Lower leg skin (tissue), 4 donors: ENCODE measurements around the gene SSRP1. TPM values are rescaled to one million over a fixed set of nuclear protein-coding genes. Genes with fewer than 3 reads are reported as not detected.
"Not testable (repeated sequence)": the region's sequence is repeated elsewhere in the genome, so short reads cannot be mapped to it uniquely, and the experiment has no call there.

Source experiments
- DNase-seq, 2 donors: peaks; one replicate each; pipeline ENCODE4 v3.0.0-alpha.2; 2019; ENCODE audit warnings: low spot score in 2 of 2
- H3K4me3 ChIP-seq: fragments of 200-600 bp; sonication (generic); 2 replicates; pipeline ENCODE4 v1.5.1; 2017; ENCODE audit warnings: mild to moderate bottlenecking, low read depth; ENCODE audit not compliant: poor library complexity, severe bottlenecking
- POLR2A ChIP-seq, 2 donors: fragments of 450-650 bp; IDR thresholded peaks; one replicate each; pipeline ENCODE4 v1.6.1; 2016 to 2017; ENCODE audit warnings: antibody characterized with exemption in 2 of 2, mild to moderate bottlenecking in 1 of 2, moderate library complexity in 1 of 2
- WGBS, 2 donors: methylation state at CpG; one replicate each; pipeline ENCODE4 v1.1.5; 2018; 5-methylcytosine and 5-hydroxymethylcytosine counted together
- intact Hi-C: fragments of 100-400 bp; cut with DNase I; formaldehyde crosslinking; loops from one replicate; pipeline ENCODE4 v1.15.0; 2023; ENCODE audit warnings: low total_unique reads
- total RNA-seq, 4 donors: library from RNA; depleted of rRNA; stranded (reverse); fragments of >200 nt; gene quantifications; one replicate each; pipeline ENCODE4 v1.1.0, GENCODE V29; 2016
- TF ChIP-seq, protein P1 (sequence below), 3 donors: fragments of 450-650 bp; IDR thresholded peaks; one replicate each; pipeline ENCODE4 v1.5.1; 2016; ENCODE audit warnings: antibody characterized with exemption in 3 of 3, mild to moderate bottlenecking in 3 of 3, moderate library complexity in 2 of 3

The SSRP1 gene
- total RNA-seq, 4 donors from 2014 or later, result 66.1 to 76.1 (median 74.6) TPM

- no peak overlapping the region for H3K4me3 ChIP-seq
- intact Hi-C loops, result no loop called here
- 73 to 75% methylated on average over 2 of the region's 2 CpGs for WGBS, 2 donors
- no peak for TF ChIP-seq POLR2A (IDR thresholded peaks at IDR 0.05)
- TF ChIP-seq, protein P1, sequence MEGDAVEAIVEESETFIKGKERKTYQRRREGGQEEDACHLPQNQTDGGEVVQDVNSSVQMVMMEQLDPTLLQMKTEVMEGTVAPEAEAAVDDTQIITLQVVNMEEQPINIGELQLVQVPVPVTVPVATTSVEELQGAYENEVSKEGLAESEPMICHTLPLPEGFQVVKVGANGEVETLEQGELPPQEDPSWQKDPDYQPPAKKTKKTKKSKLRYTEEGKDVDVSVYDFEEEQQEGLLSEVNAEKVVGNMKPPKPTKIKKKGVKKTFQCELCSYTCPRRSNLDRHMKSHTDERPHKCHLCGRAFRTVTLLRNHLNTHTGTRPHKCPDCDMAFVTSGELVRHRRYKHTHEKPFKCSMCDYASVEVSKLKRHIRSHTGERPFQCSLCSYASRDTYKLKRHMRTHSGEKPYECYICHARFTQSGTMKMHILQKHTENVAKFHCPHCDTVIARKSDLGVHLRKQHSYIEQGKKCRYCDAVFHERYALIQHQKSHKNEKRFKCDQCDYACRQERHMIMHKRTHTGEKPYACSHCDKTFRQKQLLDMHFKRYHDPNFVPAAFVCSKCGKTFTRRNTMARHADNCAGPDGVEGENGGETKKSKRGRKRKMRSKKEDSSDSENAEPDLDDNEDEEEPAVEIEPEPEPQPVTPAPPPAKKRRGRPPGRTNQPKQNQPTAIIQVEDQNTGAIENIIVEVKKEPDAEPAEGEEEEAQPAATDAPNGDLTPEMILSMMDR (IDR thresholded peaks at IDR 0.05), result no peak
- DNase-seq, result no peak
These were observed 41.2 kb downstream of the SSRP1 start for GRCh38 chr11:57294225-57295131.

GRCh38 chr11:57290288-57290687, 45.4 kb downstream of the SSRP1 start:
- 71 to 83% methylated on average over 1 of the region's 1 CpG for WGBS, 2 donors
- no peak for TF ChIP-seq POLR2A (IDR thresholded peaks at IDR 0.05)
- TF ChIP-seq, protein P1 (IDR thresholded peaks at IDR 0.05), result no peak
- intact Hi-C loops, result no loop called here
- DNase-seq, result no peak
- no peak overlapping the region for H3K4me3 ChIP-seq

GRCh38 chr11:57288771-57289579, 46.7 kb downstream of the SSRP1 start:
- intact Hi-C loops, result no loop called here
- no peak overlapping the region for H3K4me3 ChIP-seq
- WGBS, 2 donors, result 18 to 24% methylated on average over 11 of the region's 11 CpGs
- TF ChIP-seq, protein P1 (IDR thresholded peaks at IDR 0.05), result no peak
- TF ChIP-seq POLR2A (IDR thresholded peaks at IDR 0.05), result no peak
- peak in 1 of 2 donors; percentile 72 for DNase-seq

DNA sequence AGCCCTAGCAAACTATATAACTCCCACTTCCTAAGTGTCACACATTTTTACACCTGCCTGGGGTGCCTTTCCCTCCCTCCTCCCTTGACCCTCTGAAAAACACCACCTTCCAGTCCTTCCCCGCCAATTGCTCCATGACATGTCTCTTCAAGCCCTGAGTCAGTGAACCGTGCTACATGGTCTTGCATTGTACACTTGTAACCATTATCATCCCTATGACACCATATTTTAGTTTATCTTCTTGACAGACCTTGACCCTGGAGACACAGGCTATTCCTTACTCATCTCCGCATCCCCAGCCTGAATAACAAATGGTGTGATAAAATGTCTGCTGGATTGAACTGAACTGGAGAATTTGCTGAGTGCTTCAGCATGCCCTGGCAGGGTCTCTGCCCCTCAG, 47.8 kb downstream of the SSRP1 start:
- TF ChIP-seq POLR2A (IDR thresholded peaks at IDR 0.05), result no peak
- TF ChIP-seq, protein P1 (IDR thresholded peaks at IDR 0.05), result no peak
- WGBS, 2 donors, result 86 to 89% methylated on average over 3 of the region's 3 CpGs
- H3K4me3 ChIP-seq, result no peak overlapping the region
- intact Hi-C loops, result no loop called here
- peak in 1 of 2 donors; percentile 43 for DNase-seq

GRCh38 chr11:57283231-57283990, 52.3 kb downstream of the SSRP1 start:
- no peak for TF ChIP-seq POLR2A (IDR thresholded peaks at IDR 0.05)
- TF ChIP-seq, protein P1 (IDR thresholded peaks at IDR 0.05), result no peak
- intact Hi-C loops, result no loop called here
- 60% methylated on average over 2 of the region's 2 CpGs for WGBS, 2 donors
- no peak for DNase-seq
- H3K4me3 ChIP-seq, result no peak overlapping the region

GRCh38 chr11:57281546-57281945, 54.1 kb downstream of the SSRP1 start:
- DNase-seq, H3K4me3 ChIP-seq, intact Hi-C loops: not testable (repeated sequence)
- 80 to 91% methylated on average over 6 of the region's 6 CpGs for WGBS, 2 donors
